ENCODE results near the gene OPN1LW.
"Not testable (repeated sequence)": the region's sequence is repeated elsewhere in the genome, so short reads cannot be mapped to it uniquely, and the experiment has no call there.

Gene OPN1LW

GRCh38 chrX:154157207-154157606 lies 13.2 kb downstream of the OPN1LW start:
- not testable (repeated sequence) for H2AFZ ChIP-seq (ENCODE audit: low read length); H3K4me1 ChIP-seq (ENCODE audit: insufficient read depth, low read length, severe bottlenecking); H3K27me3 ChIP-seq (ENCODE audit: insufficient read depth, low read length); H3K9me3 ChIP-seq (ENCODE audit: low read length); H3K9me2 ChIP-seq (ENCODE audit: low read depth, low read length); H3K79me2 ChIP-seq (ENCODE audit: insufficient read depth, low read length); H4K20me1 ChIP-seq (ENCODE audit: insufficient read depth, low read length); H3K4me3 ChIP-seq (ENCODE audit: low read depth, low read length, poor library complexity, severe bottlenecking); H3K36me3 ChIP-seq (ENCODE audit: insufficient read depth, low read length); H3K9ac ChIP-seq (ENCODE audit: low read length); H3F3A ChIP-seq (ENCODE audit: insufficient read depth, low read length); H3K4me2 ChIP-seq (ENCODE audit: low read length); H3K27ac ChIP-seq (ENCODE audit: low read depth, low read length, poor library complexity, severe bottlenecking)

GRCh38 chrX:154159345-154159744 lies 15.3 kb downstream of the OPN1LW start:
- not testable (repeated sequence) for H3K36me3 ChIP-seq (ENCODE audit: insufficient read depth, low read length); H3K27me3 ChIP-seq (ENCODE audit: insufficient read depth, low read length); H3K4me3 ChIP-seq (ENCODE audit: low read depth, low read length, poor library complexity, severe bottlenecking); H3K9ac ChIP-seq (ENCODE audit: low read length); H3K9me2 ChIP-seq (ENCODE audit: low read depth, low read length); H3K4me2 ChIP-seq (ENCODE audit: low read length); H3K4me1 ChIP-seq (ENCODE audit: insufficient read depth, low read length, severe bottlenecking); H4K20me1 ChIP-seq (ENCODE audit: insufficient read depth, low read length); H3K27ac ChIP-seq (ENCODE audit: low read depth, low read length, poor library complexity, severe bottlenecking); H3K9me3 ChIP-seq (ENCODE audit: low read length); H3F3A ChIP-seq (ENCODE audit: insufficient read depth, low read length); H2AFZ ChIP-seq (ENCODE audit: low read length); H3K79me2 ChIP-seq (ENCODE audit: insufficient read depth, low read length)

DNA sequence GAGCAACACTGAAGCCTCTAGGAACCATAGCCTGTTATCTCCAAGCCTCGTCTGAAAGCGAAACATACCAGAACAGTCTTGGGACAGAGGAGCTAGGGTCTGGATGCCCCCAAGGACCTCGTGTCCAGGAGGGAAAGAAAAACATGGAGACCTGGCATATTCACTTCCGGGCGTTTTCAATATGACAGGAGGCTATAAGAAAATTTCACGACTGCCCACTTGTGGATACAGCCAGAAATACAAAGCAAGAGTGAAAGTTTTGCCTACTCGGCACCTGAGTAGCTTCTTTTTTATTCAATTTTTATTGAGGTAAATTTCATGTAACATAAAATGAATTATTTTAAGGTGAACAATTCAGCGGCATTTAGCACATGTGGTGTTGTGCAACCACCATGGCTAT lies 20.9 kb downstream of the OPN1LW start:
- H3K4me3 ChIP-seq (ENCODE audit: low read depth, low read length, poor library complexity, severe bottlenecking); H4K20me1 ChIP-seq (ENCODE audit: insufficient read depth, low read length); H2AFZ ChIP-seq (ENCODE audit: low read length); H3K4me1 ChIP-seq (ENCODE audit: insufficient read depth, low read length, severe bottlenecking); H3K79me2 ChIP-seq (ENCODE audit: insufficient read depth, low read length); H3F3A ChIP-seq (ENCODE audit: insufficient read depth, low read length); H3K9me2 ChIP-seq (ENCODE audit: low read depth, low read length); H3K27me3 ChIP-seq (ENCODE audit: insufficient read depth, low read length); H3K9me3 ChIP-seq (ENCODE audit: low read length); H3K27ac ChIP-seq (ENCODE audit: low read depth, low read length, poor library complexity, severe bottlenecking); H3K4me2 ChIP-seq (ENCODE audit: low read length); H3K36me3 ChIP-seq (ENCODE audit: insufficient read depth, low read length); H3K9ac ChIP-seq (ENCODE audit: low read length): not testable (repeated sequence)

DNA sequence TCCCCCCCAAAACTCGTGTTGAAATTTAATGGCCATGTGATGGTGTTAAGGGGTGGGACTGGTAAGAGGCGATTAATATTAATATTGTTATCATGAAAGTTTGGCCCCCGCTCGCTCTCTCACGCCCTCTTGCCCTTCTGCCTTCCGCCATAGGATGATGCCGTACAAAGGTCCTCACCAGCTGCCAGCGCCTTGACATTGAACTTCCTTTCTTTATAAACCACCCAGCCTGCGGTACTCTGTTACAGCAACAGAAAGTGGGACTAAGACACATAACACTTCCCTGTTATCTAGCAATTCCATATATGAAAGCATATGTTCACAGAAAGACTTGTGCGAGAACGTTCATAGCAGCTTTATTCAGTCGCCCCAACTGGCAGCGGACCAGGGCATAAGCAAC lies 24.3 kb downstream of the OPN1LW start:
- H3K79me2 ChIP-seq (ENCODE audit: insufficient read depth, low read length); H3K9me2 ChIP-seq (ENCODE audit: low read depth, low read length); H3F3A ChIP-seq (ENCODE audit: insufficient read depth, low read length); H3K36me3 ChIP-seq (ENCODE audit: insufficient read depth, low read length); H2AFZ ChIP-seq (ENCODE audit: low read length); H3K9ac ChIP-seq (ENCODE audit: low read length); H3K4me2 ChIP-seq (ENCODE audit: low read length); H3K27me3 ChIP-seq (ENCODE audit: insufficient read depth, low read length); H4K20me1 ChIP-seq (ENCODE audit: insufficient read depth, low read length); H3K27ac ChIP-seq (ENCODE audit: low read depth, low read length, poor library complexity, severe bottlenecking); H3K4me1 ChIP-seq (ENCODE audit: insufficient read depth, low read length, severe bottlenecking); H3K4me3 ChIP-seq (ENCODE audit: low read depth, low read length, poor library complexity, severe bottlenecking); H3K9me3 ChIP-seq (ENCODE audit: low read length): not testable (repeated sequence)

DNA sequence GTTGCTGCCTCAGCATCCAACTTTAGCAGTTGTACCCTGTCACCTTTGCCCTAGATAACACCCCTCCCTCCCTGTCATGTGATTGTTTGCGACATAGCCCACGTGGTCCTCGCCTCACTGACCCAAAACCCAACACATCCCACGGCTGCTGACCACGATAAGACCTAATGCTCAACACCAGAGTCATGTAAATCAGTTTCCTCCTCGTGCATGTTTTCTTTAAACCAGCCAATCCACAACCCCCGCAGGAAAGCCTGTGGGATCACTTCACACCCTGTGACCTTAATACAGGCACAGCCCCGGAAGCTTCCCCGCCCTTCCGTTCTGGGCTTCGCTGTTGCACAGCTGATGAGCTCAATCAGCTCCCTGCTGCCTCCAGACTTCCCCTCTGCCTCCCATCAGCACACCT lies 28.5 kb downstream of the OPN1LW start:
- H3K4me2 ChIP-seq (ENCODE audit: low read length); H3K36me3 ChIP-seq (ENCODE audit: insufficient read depth, low read length); H3K27ac ChIP-seq (ENCODE audit: low read depth, low read length, poor library complexity, severe bottlenecking); H3F3A ChIP-seq (ENCODE audit: insufficient read depth, low read length); H3K27me3 ChIP-seq (ENCODE audit: insufficient read depth, low read length); H3K9me3 ChIP-seq (ENCODE audit: low read length); H3K79me2 ChIP-seq (ENCODE audit: insufficient read depth, low read length); H3K4me3 ChIP-seq (ENCODE audit: low read depth, low read length, poor library complexity, severe bottlenecking); H4K20me1 ChIP-seq (ENCODE audit: insufficient read depth, low read length); H3K4me1 ChIP-seq (ENCODE audit: insufficient read depth, low read length, severe bottlenecking); H3K9ac ChIP-seq (ENCODE audit: low read length); H3K9me2 ChIP-seq (ENCODE audit: low read depth, low read length); H2AFZ ChIP-seq (ENCODE audit: low read length): not testable (repeated sequence)

- not testable (repeated sequence) for H3F3A ChIP-seq (ENCODE audit: insufficient read depth, low read length); H3K27ac ChIP-seq (ENCODE audit: low read depth, low read length, poor library complexity, severe bottlenecking); H4K20me1 ChIP-seq (ENCODE audit: insufficient read depth, low read length); H3K4me1 ChIP-seq (ENCODE audit: insufficient read depth, low read length, severe bottlenecking); H3K9me2 ChIP-seq (ENCODE audit: low read depth, low read length); H3K27me3 ChIP-seq (ENCODE audit: insufficient read depth, low read length); H3K4me2 ChIP-seq (ENCODE audit: low read length); H2AFZ ChIP-seq (ENCODE audit: low read length); H3K9ac ChIP-seq (ENCODE audit: low read length); H3K4me3 ChIP-seq (ENCODE audit: low read depth, low read length, poor library complexity, severe bottlenecking); H3K79me2 ChIP-seq (ENCODE audit: insufficient read depth, low read length); H3K36me3 ChIP-seq (ENCODE audit: insufficient read depth, low read length); H3K9me3 ChIP-seq (ENCODE audit: low read length)
Observed at GRCh38 chrX:154174356-154174755, 30.3 kb downstream of the OPN1LW start.

GRCh38 chrX:154182296-154182695 lies 38.3 kb downstream of the OPN1LW start, which contains the start of gene OPN1MW:
OPN1MW (plus strand) TSS chrX:154182596; CDS start chrX:154182678, 82 bp downstream.
- H3K4me1 ChIP-seq (ENCODE audit: insufficient read depth, low read length, severe bottlenecking); H3K27ac ChIP-seq (ENCODE audit: low read depth, low read length, poor library complexity, severe bottlenecking); H3K27me3 ChIP-seq (ENCODE audit: insufficient read depth, low read length); H2AFZ ChIP-seq (ENCODE audit: low read length); H3K9ac ChIP-seq (ENCODE audit: low read length); H3K9me2 ChIP-seq (ENCODE audit: low read depth, low read length); H3F3A ChIP-seq (ENCODE audit: insufficient read depth, low read length); H3K4me3 ChIP-seq (ENCODE audit: low read depth, low read length, poor library complexity, severe bottlenecking); H4K20me1 ChIP-seq (ENCODE audit: insufficient read depth, low read length); H3K79me2 ChIP-seq (ENCODE audit: insufficient read depth, low read length); H3K4me2 ChIP-seq (ENCODE audit: low read length); H3K9me3 ChIP-seq (ENCODE audit: low read length); H3K36me3 ChIP-seq (ENCODE audit: insufficient read depth, low read length): not testable (repeated sequence)

GRCh38 chrX:154183794-154184193 lies 39.8 kb downstream of the OPN1LW start:
- H3K27me3 ChIP-seq (ENCODE audit: insufficient read depth, low read length); H3K4me1 ChIP-seq (ENCODE audit: insufficient read depth, low read length, severe bottlenecking); H3K4me3 ChIP-seq (ENCODE audit: low read depth, low read length, poor library complexity, severe bottlenecking); H2AFZ ChIP-seq (ENCODE audit: low read length); H3K9me2 ChIP-seq (ENCODE audit: low read depth, low read length); H3F3A ChIP-seq (ENCODE audit: insufficient read depth, low read length); H3K36me3 ChIP-seq (ENCODE audit: insufficient read depth, low read length); H4K20me1 ChIP-seq (ENCODE audit: insufficient read depth, low read length); H3K4me2 ChIP-seq (ENCODE audit: low read length); H3K9me3 ChIP-seq (ENCODE audit: low read length); H3K27ac ChIP-seq (ENCODE audit: low read depth, low read length, poor library complexity, severe bottlenecking); H3K79me2 ChIP-seq (ENCODE audit: insufficient read depth, low read length); H3K9ac ChIP-seq (ENCODE audit: low read length): not testable (repeated sequence)

Data from OCI-LY1 (cell line).